ENCODE results near the gene CYP4F11. TPM values are rescaled to one million over a fixed set of nuclear protein-coding genes. Genes with fewer than 3 reads are reported as not detected.

The CYP4F11 gene, protein sequence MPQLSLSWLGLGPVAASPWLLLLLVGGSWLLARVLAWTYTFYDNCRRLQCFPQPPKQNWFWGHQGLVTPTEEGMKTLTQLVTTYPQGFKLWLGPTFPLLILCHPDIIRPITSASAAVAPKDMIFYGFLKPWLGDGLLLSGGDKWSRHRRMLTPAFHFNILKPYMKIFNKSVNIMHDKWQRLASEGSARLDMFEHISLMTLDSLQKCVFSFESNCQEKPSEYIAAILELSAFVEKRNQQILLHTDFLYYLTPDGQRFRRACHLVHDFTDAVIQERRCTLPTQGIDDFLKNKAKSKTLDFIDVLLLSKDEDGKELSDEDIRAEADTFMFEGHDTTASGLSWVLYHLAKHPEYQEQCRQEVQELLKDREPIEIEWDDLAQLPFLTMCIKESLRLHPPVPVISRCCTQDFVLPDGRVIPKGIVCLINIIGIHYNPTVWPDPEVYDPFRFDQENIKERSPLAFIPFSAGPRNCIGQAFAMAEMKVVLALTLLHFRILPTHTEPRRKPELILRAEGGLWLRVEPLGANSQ
- total RNA-seq (2014; rRNA removed; shearing (Covaris generic)) (not detected in 2 replicates), polyA plus RNA-seq (2016; fragmentation: Nextera tagmentation; extraction: Ambion mirVana) (not detected in 2 replicates)
- long read RNA-seq, result 0 reads

DNA sequence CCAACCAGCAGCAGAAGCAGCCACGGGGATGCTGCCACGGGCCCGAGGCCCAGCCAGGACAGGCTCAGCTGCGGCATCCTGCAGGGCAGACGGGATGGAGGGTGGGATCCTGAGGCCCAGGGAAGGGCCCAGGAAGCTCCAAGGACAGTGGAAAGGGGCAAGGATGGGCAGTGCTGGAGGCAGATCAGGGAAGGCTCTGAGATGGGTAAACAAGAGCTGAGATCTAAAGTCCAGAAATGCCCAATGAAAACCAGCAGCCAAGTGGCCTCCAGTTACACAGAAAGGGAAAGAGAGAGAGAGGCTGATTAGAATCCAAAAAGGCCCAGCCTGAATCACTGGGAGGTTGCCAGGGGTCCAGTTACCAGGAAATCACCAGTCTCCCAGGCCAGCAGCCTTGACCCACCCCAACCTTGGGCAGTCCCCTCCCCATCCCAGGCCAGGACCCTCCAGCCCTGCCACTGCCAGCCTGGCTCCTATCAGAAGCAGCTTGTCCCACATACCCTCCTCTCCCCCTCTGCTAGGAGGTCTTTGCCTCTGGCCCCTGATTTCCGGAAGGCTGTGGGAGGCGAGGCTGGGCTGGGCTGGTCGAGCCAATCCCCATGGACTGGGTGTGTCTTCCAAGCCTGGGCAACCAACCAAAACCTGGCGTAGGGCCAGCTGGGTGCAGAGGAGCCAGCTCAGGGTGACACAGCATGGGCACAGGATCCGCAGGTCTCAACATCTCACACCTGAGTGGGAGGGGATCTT, at the start of gene CYP4F11:
Gene CYP4F11 (minus strand): TSS at position 198 of the 747 bp plus-strand sequence. CDS start 121 bp downstream, at position 77.
- no peaks in the 10 kb centered on the region for H3K79me2 ChIP-seq (replicated peaks; ENCODE audit: insufficient read depth)
- no peaks in the 10 kb centered on the region for H3F3A ChIP-seq (replicated peaks; ENCODE audit: low read depth)
- DNase-seq (ENCODE audit: low spot score) (no peak), ATAC-seq (no peak)
- Mint-ChIP-seq H3K27ac (no peak within 1 kb of the TSS), H3K27me3 (ENCODE audit: insufficient read depth, low read depth, poor library complexity) (peaks cover 3% of the 10 kb centered on the region), H3K4me1 (no peaks in the 10 kb centered on the region), H3K9me3 (peaks cover 76% of the 10 kb centered on the region), H3K4me3 (no peak within 1 kb of the TSS), H3K36me3 (ENCODE audit: low read depth) (peaks cover 21% of the 10 kb centered on the region)
- no peaks in the 10 kb centered on the region for H3K9me2 ChIP-seq (ENCODE audit: insufficient read depth)
- no peak within 1 kb of the TSS for H3K27ac ChIP-seq (ENCODE audit: low read depth)
- H2AFZ ChIP-seq, result no peak within 1 kb of the TSS
- no peaks in the 10 kb centered on the region for H3K4me1 ChIP-seq (ENCODE audit: insufficient read depth)
- H3K4me3 ChIP-seq, result no peak within 1 kb of the TSS
- no peaks in the 10 kb centered on the region; the same call in 1 of the 2 replicates for H3K36me3 ChIP-seq (ENCODE audit: insufficient read depth)
- no peaks in the 10 kb centered on the region for H3K27me3 ChIP-seq (ENCODE audit: insufficient read depth)
- TF ChIP-seq, protein P1, sequence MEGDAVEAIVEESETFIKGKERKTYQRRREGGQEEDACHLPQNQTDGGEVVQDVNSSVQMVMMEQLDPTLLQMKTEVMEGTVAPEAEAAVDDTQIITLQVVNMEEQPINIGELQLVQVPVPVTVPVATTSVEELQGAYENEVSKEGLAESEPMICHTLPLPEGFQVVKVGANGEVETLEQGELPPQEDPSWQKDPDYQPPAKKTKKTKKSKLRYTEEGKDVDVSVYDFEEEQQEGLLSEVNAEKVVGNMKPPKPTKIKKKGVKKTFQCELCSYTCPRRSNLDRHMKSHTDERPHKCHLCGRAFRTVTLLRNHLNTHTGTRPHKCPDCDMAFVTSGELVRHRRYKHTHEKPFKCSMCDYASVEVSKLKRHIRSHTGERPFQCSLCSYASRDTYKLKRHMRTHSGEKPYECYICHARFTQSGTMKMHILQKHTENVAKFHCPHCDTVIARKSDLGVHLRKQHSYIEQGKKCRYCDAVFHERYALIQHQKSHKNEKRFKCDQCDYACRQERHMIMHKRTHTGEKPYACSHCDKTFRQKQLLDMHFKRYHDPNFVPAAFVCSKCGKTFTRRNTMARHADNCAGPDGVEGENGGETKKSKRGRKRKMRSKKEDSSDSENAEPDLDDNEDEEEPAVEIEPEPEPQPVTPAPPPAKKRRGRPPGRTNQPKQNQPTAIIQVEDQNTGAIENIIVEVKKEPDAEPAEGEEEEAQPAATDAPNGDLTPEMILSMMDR (conservative IDR thresholded peaks at IDR 0.05; ENCODE audit: low read depth in 2 of 2), result no peak
- TF ChIP-seq NANOG (IDR thresholded peaks at IDR 0.05; ENCODE audit: borderline replicate concordance) (no peak), JUNB (IDR thresholded peaks at IDR 0.05; ENCODE audit: unreplicated experiment) (no peak), ZNF331 (CRISPR knock-in tag; IDR thresholded peaks at IDR 0.05; ENCODE audit: low read depth) (no peak), EZH2phosphoT487 (IDR thresholded peaks at IDR 0.05; ENCODE audit: unreplicated experiment) (no peak), ZNF114 (CRISPR knock-in tag; IDR thresholded peaks at IDR 0.05) (no peak)
- TF ChIP-seq, protein P2, sequence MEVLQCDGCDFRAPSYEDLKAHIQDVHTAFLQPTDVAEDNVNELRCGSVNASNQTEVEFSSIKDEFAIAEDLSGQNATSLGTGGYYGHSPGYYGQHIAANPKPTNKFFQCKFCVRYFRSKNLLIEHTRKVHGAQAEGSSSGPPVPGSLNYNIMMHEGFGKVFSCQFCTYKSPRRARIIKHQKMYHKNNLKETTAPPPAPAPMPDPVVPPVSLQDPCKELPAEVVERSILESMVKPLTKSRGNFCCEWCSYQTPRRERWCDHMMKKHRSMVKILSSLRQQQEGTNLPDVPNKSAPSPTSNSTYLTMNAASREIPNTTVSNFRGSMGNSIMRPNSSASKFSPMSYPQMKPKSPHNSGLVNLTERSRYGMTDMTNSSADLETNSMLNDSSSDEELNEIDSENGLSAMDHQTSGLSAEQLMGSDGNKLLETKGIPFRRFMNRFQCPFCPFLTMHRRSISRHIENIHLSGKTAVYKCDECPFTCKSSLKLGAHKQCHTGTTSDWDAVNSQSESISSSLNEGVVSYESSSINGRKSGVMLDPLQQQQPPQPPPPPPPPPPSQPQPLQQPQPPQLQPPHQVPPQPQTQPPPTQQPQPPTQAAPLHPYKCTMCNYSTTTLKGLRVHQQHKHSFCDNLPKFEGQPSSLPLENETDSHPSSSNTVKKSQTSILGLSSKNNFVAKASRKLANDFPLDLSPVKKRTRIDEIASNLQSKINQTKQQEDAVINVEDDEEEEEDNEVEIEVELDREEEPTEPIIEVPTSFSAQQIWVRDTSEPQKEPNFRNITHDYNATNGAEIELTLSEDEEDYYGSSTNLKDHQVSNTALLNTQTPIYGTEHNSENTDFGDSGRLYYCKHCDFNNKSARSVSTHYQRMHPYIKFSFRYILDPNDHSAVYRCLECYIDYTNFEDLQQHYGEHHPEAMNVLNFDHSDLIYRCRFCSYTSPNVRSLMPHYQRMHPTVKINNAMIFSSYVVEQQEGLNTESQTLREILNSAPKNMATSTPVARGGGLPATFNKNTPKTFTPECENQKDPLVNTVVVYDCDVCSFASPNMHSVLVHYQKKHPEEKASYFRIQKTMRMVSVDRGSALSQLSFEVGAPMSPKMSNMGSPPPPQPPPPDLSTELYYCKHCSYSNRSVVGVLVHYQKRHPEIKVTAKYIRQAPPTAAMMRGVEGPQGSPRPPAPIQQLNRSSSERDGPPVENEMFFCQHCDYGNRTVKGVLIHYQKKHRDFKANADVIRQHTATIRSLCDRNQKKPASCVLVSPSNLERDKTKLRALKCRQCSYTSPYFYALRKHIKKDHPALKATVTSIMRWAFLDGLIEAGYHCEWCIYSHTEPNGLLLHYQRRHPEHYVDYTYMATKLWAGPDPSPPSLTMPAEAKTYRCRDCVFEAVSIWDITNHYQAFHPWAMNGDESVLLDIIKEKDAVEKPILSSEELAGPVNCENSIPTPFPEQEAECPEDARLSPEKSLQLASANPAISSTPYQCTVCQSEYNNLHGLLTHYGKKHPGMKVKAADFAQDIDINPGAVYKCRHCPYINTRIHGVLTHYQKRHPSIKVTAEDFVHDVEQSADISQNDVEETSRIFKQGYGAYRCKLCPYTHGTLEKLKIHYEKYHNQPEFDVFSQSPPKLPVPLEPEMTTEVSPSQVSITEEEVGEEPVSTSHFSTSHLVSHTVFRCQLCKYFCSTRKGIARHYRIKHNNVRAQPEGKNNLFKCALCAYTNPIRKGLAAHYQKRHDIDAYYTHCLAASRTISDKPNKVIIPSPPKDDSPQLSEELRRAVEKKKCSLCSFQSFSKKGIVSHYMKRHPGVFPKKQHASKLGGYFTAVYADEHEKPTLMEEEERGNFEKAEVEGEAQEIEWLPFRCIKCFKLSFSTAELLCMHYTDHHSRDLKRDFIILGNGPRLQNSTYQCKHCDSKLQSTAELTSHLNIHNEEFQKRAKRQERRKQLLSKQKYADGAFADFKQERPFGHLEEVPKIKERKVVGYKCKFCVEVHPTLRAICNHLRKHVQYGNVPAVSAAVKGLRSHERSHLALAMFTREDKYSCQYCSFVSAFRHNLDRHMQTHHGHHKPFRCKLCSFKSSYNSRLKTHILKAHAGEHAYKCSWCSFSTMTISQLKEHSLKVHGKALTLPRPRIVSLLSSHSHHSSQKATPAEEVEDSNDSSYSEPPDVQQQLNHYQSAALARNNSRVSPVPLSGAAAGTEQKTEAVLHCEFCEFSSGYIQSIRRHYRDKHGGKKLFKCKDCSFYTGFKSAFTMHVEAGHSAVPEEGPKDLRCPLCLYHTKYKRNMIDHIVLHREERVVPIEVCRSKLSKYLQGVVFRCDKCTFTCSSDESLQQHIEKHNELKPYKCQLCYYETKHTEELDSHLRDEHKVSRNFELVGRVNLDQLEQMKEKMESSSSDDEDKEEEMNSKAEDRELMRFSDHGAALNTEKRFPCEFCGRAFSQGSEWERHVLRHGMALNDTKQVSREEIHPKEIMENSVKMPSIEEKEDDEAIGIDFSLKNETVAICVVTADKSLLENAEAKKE (CRISPR knock-in tag; IDR thresholded peaks at IDR 0.05), result no peak
- no peak within 1 kb of the TSS for H3K4me2 ChIP-seq
- H4K20me1 ChIP-seq (replicated peaks; ENCODE audit: insufficient read depth), result no peaks in the 10 kb centered on the region

Measured in GM23338 (cell line).